Ascending aorta (tissue), 2 donors: ENCODE measurements around the gene MOCS3. TPM values are rescaled to one million over a fixed set of nuclear protein-coding genes. Genes with fewer than 3 reads are reported as not detected.

Source experiments
- DNase-seq, 2 donors: peaks; one replicate each; pipeline ENCODE4 v3.0.0-alpha.2; 2019; ENCODE audit warnings: low spot score in 2 of 2
- H3K27ac ChIP-seq, 2 donors: fragments of 200-600 bp; sonication (generic); one replicate each; pipeline ENCODE4 v1.5.1; 2016 to 2017; ENCODE audit warnings: mild to moderate bottlenecking in 1 of 2
- H3K27me3 ChIP-seq: fragments of 200-600 bp; sonication (generic); one replicate; pipeline ENCODE4 v1.5.1; 2017
- H3K36me3 ChIP-seq, 2 donors: fragments of 200-600 bp; sonication (generic); one replicate each; pipeline ENCODE4 v1.5.1; 2016
- H3K4me1 ChIP-seq, 2 donors: fragments of 200-600 bp; sonication (generic); one replicate each; pipeline ENCODE4 v1.5.1; 2016 to 2017; ENCODE audit warnings: mild to moderate bottlenecking in 1 of 2
- H3K4me3 ChIP-seq, 2 donors: fragments of 200-600 bp; sonication (generic); one replicate each; pipeline ENCODE4 v1.5.1; 2016 to 2017; ENCODE audit warnings: mild to moderate bottlenecking in 1 of 2
- H3K9me3 ChIP-seq, 2 donors: fragments of 200-600 bp; sonication (generic); one replicate each; pipeline ENCODE4 v1.5.1; 2016
- intact Hi-C: fragments of 100-400 bp; cut with DNase I; formaldehyde crosslinking; loops from one replicate; pipeline ENCODE4 v1.15.1; 2023
- total RNA-seq: library from RNA; depleted of rRNA; stranded (reverse); fragments of >200 nt; gene quantifications from one replicate; pipeline ENCODE4 v1.1.0, GENCODE V29; 2016
- TF ChIP-seq, protein P1 (sequence below), 3 experiments: fragments of 200-600 bp in 2 of 3; fragments of 450-650 bp in 1 of 3; sonication (generic) in 2 of 3; IDR thresholded peaks; one replicate each; pipeline ENCODE4 v1.5.1; 2016 to 2019; ENCODE audit warnings: antibody characterized with exemption in 3 of 3, mild to moderate bottlenecking in 1 of 3, moderate library complexity in 1 of 3

The MOCS3 gene
- total RNA-seq, 1 donor from 2014 or later, result 4.7 TPM

DNA sequence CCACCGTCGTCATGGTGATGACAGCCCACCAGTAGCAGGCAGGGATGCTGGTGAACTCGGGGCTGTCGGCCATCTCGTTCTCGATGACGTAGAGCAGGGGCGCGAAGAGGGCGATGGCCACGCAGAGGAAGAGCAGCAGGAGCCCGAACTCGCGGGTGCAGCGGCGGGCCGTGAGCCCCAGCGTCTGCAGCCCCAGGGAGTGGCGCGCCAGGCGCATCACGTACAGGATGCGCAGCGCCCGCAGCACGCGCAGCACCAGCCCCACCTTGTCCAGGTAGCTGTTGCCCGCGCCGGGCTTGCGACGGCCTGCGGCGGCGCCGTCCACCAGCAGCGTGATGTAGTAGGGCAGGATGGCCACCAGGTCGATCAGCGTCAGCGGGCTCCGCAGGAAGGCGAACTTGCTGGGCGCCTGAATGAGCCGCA, 45.7 kb downstream of the MOCS3 start:
- TF ChIP-seq, protein P1, sequence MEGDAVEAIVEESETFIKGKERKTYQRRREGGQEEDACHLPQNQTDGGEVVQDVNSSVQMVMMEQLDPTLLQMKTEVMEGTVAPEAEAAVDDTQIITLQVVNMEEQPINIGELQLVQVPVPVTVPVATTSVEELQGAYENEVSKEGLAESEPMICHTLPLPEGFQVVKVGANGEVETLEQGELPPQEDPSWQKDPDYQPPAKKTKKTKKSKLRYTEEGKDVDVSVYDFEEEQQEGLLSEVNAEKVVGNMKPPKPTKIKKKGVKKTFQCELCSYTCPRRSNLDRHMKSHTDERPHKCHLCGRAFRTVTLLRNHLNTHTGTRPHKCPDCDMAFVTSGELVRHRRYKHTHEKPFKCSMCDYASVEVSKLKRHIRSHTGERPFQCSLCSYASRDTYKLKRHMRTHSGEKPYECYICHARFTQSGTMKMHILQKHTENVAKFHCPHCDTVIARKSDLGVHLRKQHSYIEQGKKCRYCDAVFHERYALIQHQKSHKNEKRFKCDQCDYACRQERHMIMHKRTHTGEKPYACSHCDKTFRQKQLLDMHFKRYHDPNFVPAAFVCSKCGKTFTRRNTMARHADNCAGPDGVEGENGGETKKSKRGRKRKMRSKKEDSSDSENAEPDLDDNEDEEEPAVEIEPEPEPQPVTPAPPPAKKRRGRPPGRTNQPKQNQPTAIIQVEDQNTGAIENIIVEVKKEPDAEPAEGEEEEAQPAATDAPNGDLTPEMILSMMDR (IDR thresholded peaks at IDR 0.05), result no peak
- no peaks in the 10 kb centered on the region for H3K9me3 ChIP-seq
- intact Hi-C loops, result no loop called here
- no peak for DNase-seq
- no peaks in the 10 kb centered on the region for H3K36me3 ChIP-seq
- no peaks in the 10 kb centered on the region for H3K27me3 ChIP-seq
- no peaks in the 10 kb centered on the region for H3K4me1 ChIP-seq
- no peak overlapping the region for H3K27ac ChIP-seq
- no peak overlapping the region for H3K4me3 ChIP-seq

DNA sequence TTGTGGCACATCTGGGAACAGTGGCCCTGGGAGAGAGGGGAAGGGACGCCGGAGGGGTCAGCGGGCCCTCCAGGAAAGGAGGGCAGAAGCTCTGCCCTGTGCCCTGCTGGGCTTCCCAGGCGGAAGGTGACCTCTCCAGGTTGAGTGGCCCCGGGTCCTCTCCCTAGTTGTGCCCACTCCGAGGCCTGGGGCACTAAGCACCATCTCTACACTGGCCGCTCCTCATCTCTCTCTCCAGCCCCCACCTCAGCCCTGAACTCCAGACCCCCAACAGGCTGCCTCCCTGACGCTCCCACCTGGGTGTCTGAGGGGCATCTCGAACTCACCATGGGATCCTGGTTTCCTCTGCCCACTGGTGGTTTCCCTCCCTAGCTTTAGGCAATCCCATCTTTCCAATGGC, 46.2 kb downstream of the MOCS3 start:
- H3K9me3 ChIP-seq, result no peaks in the 10 kb centered on the region
- no peak overlapping the region for H3K4me3 ChIP-seq
- no peak for DNase-seq
- H3K4me1 ChIP-seq, result no peaks in the 10 kb centered on the region
- H3K27ac ChIP-seq, result no peak overlapping the region
- TF ChIP-seq, protein P1 (IDR thresholded peaks at IDR 0.05), result no peak
- H3K27me3 ChIP-seq, result no peaks in the 10 kb centered on the region
- no peaks in the 10 kb centered on the region for H3K36me3 ChIP-seq
- intact Hi-C loops, result no loop called here

DNA sequence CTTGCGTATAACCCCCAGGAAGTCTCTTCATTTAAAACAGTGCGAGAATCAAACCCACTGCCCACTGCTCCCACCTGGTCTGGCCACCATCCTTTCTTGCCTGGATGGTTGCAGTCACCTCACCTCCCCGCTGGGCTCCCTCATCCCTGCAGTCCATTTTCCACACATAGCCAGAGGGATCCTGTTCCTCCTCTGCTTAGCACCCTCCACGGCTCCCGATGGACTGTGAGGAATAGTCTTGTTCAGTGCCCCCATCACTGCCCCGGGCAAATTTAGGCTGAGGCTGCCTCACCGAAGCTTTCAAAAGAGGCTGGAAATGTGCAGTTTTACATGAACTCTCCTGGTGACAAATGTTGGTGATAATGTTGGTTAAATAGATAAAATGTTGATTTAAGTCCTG, 46.6 kb downstream of the MOCS3 start:
- intact Hi-C loops, result no loop called here
- Histone ChIP-seq H3K4me3 (no peak overlapping the region), H3K27me3 (no peaks in the 10 kb centered on the region), H3K4me1 (no peaks in the 10 kb centered on the region), H3K9me3 (no peaks in the 10 kb centered on the region), H3K36me3 (no peaks in the 10 kb centered on the region), H3K27ac (no peak overlapping the region)
- TF ChIP-seq, protein P1 (IDR thresholded peaks at IDR 0.05), result no peak
- no peak for DNase-seq

DNA sequence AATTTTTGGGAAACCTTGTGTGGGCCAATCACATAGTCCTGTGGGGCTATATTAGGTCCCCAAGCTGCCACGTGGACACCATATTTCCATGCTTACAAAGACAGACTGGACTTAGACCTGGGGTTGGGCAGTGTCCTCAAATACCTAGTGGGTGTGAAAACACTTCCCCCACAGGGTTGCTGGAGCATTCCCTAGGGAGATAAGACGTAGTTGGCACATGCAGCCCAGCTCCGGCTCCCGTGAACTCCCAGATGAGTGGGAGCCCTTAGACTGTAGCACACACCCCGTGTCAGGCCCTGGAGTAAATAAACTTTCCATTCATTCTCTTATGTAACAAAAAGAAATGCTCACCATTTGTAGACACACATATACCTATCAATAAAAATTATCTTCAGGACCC, 50.1 kb downstream of the MOCS3 start:
- TF ChIP-seq, protein P1 (IDR thresholded peaks at IDR 0.05), result no peak
- intact Hi-C loops, result no loop called here
- no peaks in the 10 kb centered on the region for H3K27me3 ChIP-seq

DNA sequence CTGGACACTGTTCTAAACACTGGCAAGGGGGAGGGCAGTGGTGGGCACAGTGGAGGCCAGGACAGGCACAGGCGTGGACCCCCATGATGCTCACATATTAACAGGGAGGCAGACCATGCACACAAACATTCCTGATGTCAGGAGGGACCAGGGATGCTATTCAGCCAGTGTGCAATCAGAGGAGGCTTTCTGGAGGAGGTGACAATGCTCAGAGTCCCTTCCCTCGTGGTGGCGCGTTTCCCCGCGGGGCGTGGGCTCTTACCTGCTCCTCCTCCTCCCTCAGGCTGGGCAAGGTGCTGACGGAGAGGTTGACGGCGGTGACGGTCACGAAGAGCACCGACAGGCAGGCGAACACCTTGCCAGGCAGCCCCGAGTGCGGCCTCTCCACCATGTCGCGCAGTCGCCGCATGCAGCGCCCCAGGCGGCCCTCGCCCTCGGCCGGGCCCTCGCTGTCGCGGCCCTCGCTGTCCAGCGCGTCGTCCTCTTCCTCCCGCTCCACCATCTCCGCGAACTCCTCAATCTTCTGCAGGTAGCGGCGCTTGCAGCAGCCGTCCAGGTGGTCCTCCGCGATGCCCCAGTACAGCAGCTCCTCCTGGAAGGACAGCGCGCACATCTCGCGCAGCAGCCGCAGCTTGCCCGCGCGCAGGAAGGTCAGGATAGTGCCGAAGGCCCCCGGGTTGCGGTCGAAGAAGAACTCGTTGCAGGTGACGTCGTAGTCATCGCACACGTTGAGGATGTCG, 50.9 kb downstream of the MOCS3 start:
- TF ChIP-seq, protein P1 (IDR thresholded peaks at IDR 0.05), result no peak

More for the DNA sequence above, 50.1 kb downstream of the MOCS3 start:
- Histone ChIP-seq H3K4me1 (no peaks in the 10 kb centered on the region), H3K9me3 (no peaks in the 10 kb centered on the region), H3K27ac (no peak overlapping the region), H3K36me3 (no peaks in the 10 kb centered on the region), H3K4me3 (no peak overlapping the region)
- DNase-seq, result no peak

DNA sequence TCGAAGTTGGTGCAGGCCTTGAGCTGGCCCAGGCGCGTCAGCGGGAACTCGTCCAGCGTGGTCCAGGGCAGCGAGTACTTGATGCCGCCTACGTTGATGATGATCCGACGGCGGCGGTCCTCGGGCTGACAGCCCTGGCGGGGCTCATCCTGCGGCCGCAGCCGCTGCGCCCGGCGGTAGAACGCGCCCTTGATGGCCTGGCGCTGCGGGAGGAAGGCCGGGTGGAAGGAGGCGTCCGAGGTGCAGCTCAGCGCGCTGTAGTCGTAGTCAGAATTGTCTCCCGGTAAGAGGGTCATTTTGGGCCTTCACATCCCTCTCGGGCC, 51.4 kb downstream of the MOCS3 start:
- H3K27ac ChIP-seq, result no peak overlapping the region
- no peaks in the 10 kb centered on the region for H3K4me1 ChIP-seq
- no peak overlapping the region for H3K4me3 ChIP-seq
- no peaks in the 10 kb centered on the region for H3K9me3 ChIP-seq
- intact Hi-C loops, result no loop called here
- no peak for DNase-seq
- H3K27me3 ChIP-seq, result no peaks in the 10 kb centered on the region
- TF ChIP-seq, protein P1 (IDR thresholded peaks at IDR 0.05), result no peak
- no peaks in the 10 kb centered on the region for H3K36me3 ChIP-seq

More for the DNA sequence above, 50.9 kb downstream of the MOCS3 start:
- no peaks in the 10 kb centered on the region for H3K36me3 ChIP-seq
- no peak overlapping the region for H3K27ac ChIP-seq
- H3K9me3 ChIP-seq, result no peaks in the 10 kb centered on the region
- DNase-seq, result no peak
- H3K27me3 ChIP-seq, result no peaks in the 10 kb centered on the region
- H3K4me3 ChIP-seq, result no peak overlapping the region
- H3K4me1 ChIP-seq, result no peaks in the 10 kb centered on the region
- intact Hi-C loops, result no loop called here
